ENCODE results near the gene TEAD3. TPM values are rescaled to one million over a fixed set of nuclear protein-coding genes. Genes with fewer than 3 reads are reported as not detected.
A peak's percentile ranks its signal among the peaks of the same experiment; 100 is the strongest.

The TEAD3 gene
- polyA plus RNA-seq, 3 donors: not detected

DNA sequence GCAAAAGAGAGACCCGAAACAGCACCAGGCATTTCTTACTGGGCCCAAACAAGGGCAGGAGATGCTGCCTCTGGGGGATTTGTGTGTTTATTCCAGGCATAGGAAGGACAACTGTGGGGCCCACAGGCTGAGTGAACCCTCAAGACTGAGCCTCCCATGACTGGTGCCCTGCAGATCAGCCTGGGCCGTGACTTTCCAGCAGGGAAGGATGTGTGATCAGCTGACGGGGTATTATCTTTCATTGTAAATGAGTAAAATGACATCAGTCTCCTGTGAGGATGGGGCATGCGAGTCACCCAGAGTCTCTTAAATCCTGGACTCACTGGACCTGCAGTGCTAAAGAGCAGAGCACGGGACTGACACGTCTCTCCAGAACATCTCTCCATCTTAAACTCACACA lies 3.9 kb upstream of the TEAD3 start:
- H4K20me1 ChIP-seq (ENCODE audit: insufficient read depth, low read length): no peaks in the 10 kb centered on the region
- no peak for DNase-seq
- no peak overlapping the region for H3K4me3 ChIP-seq (replicated peaks in 1 of 3; ENCODE audit: low read depth in 2 of 3, low read length in 3 of 3)
- peaks cover 70 to 94% (median 74%) of the 10 kb centered on the region in 3 donors for H3K27me3 Mint-ChIP-seq (ENCODE audit: low read depth in 3 of 3)
- H3K4me3 Mint-ChIP-seq: peak overlapping the region in 1 of 2 donors; percentile 52
- H3K79me2 ChIP-seq (ENCODE audit: insufficient read depth, low read length): no peaks in the 10 kb centered on the region
- no peak overlapping the region for H3K27ac ChIP-seq (ENCODE audit: low read depth in 1 of 2, low read length in 2 of 2)
- WGBS (ENCODE audit: insufficient coverage): 100% methylated on average over 2 of the region's 6 CpGs
- peaks cover 0 to 8% of the 10 kb centered on the region in 2 donors for H3K9me3 ChIP-seq (replicated peaks in 1 of 2; ENCODE audit: control insufficient read depth in 1 of 2, insufficient read depth in 1 of 2, low read length in 2 of 2)
- H3K27me3 ChIP-seq (ENCODE audit: control insufficient read depth in 2 of 2, insufficient read depth in 2 of 2, low read length in 2 of 2): peaks cover 29 to 70% of the 10 kb centered on the region in 2 donors
- H3K27ac Mint-ChIP-seq: no peak overlapping the region
- peaks cover 11 to 14% of the 10 kb centered on the region in 2 donors for H3K4me1 ChIP-seq (ENCODE audit: control insufficient read depth in 1 of 2, insufficient read depth in 2 of 2, low read length in 2 of 2)
- peaks cover 11% of the 10 kb centered on the region for H3K4me1 Mint-ChIP-seq
- H3K9ac ChIP-seq (ENCODE audit: insufficient read depth, low read length, poor library complexity, severe bottlenecking): no peak overlapping the region
- H2AFZ ChIP-seq (ENCODE audit: insufficient read depth, low read depth, low read length, poor library complexity, severe bottlenecking): no peak overlapping the region
- no peaks in the 10 kb centered on the region for H3K36me3 ChIP-seq (replicated peaks in 1 of 2; ENCODE audit: control insufficient read depth in 1 of 2, insufficient read depth in 2 of 2, low read length in 2 of 2)
- TF ChIP-seq, protein P1, sequence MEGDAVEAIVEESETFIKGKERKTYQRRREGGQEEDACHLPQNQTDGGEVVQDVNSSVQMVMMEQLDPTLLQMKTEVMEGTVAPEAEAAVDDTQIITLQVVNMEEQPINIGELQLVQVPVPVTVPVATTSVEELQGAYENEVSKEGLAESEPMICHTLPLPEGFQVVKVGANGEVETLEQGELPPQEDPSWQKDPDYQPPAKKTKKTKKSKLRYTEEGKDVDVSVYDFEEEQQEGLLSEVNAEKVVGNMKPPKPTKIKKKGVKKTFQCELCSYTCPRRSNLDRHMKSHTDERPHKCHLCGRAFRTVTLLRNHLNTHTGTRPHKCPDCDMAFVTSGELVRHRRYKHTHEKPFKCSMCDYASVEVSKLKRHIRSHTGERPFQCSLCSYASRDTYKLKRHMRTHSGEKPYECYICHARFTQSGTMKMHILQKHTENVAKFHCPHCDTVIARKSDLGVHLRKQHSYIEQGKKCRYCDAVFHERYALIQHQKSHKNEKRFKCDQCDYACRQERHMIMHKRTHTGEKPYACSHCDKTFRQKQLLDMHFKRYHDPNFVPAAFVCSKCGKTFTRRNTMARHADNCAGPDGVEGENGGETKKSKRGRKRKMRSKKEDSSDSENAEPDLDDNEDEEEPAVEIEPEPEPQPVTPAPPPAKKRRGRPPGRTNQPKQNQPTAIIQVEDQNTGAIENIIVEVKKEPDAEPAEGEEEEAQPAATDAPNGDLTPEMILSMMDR (IDR thresholded peaks at IDR 0.05): no peak
- H3K36me3 Mint-ChIP-seq: peaks cover 2 to 5% of the 10 kb centered on the region in 2 donors
- intact Hi-C loops (cut with micrococcal nuclease): no loop called here
- no peak overlapping the region for H3K4me2 ChIP-seq (replicated peaks; ENCODE audit: extremely low read depth, low read length, poor library complexity, severe bottlenecking)
- peaks cover 0 to 15% (median 7%) of the 10 kb centered on the region in 7 donors for H3K9me3 Mint-ChIP-seq

DNA sequence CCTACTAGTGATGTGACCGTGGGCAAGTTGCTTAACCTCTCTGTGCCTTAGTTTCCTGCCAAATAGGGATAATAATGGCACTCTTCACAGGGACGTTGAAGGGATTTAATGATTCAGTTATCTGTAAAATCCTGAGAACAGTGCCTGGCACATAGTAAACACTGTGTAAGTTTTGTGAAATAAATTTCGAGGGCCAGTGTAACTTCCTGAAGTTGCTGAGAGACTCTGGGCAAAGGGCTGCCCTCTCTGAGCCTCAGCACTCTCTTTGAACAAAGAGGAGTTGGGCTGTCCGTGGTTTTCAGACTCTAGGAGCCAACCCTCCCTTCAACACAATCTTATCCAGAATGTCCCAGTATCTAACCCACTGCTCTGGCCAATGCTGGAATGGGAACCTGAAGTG lies 2.5 kb upstream of the TEAD3 start:
- Histone ChIP-seq H3K4me3 (replicated peaks in 1 of 3; ENCODE audit: low read depth in 2 of 3, low read length in 3 of 3) (no peak overlapping the region), H3K9ac (ENCODE audit: insufficient read depth, low read length, poor library complexity, severe bottlenecking) (no peak overlapping the region), H2AFZ (ENCODE audit: insufficient read depth, low read depth, low read length, poor library complexity, severe bottlenecking) (no peak overlapping the region), H3K4me1 (ENCODE audit: control insufficient read depth in 1 of 2, insufficient read depth in 2 of 2, low read length in 2 of 2) (peaks cover 19 to 24% of the 10 kb centered on the region in 2 donors), H3K9me3 (replicated peaks in 1 of 2; ENCODE audit: control insufficient read depth in 1 of 2, insufficient read depth in 1 of 2, low read length in 2 of 2) (peaks cover 0 to 13% of the 10 kb centered on the region in 2 donors), H3K79me2 (ENCODE audit: insufficient read depth, low read length) (no peaks in the 10 kb centered on the region), H3K36me3 (replicated peaks in 1 of 2; ENCODE audit: control insufficient read depth in 1 of 2, insufficient read depth in 2 of 2, low read length in 2 of 2) (no peaks in the 10 kb centered on the region), H3K27ac (ENCODE audit: low read depth in 1 of 2, low read length in 2 of 2) (no peak overlapping the region), H3K27me3 (ENCODE audit: control insufficient read depth in 2 of 2, insufficient read depth in 2 of 2, low read length in 2 of 2) (peaks cover 39 to 78% of the 10 kb centered on the region in 2 donors), H3K4me2 (replicated peaks; ENCODE audit: extremely low read depth, low read length, poor library complexity, severe bottlenecking) (no peak overlapping the region), H4K20me1 (ENCODE audit: insufficient read depth, low read length) (peaks cover 6% of the 10 kb centered on the region)
- Mint-ChIP-seq H3K9me3 (peaks cover 0 to 19% (median 8%) of the 10 kb centered on the region in 7 donors), H3K36me3 (peaks cover 2 to 5% of the 10 kb centered on the region in 2 donors), H3K4me3 (peak overlapping the region in 1 of 2 donors; percentile 51), H3K27ac (no peak overlapping the region), H3K27me3 (ENCODE audit: low read depth in 3 of 3) (peaks cover 78 to 95% (median 80%) of the 10 kb centered on the region in 3 donors), H3K4me1 (peaks cover 20% of the 10 kb centered on the region)
- intact Hi-C loops (cut with micrococcal nuclease): no loop called here
- TF ChIP-seq, protein P1 (IDR thresholded peaks at IDR 0.05): no peak
- no peak for DNase-seq
- WGBS (ENCODE audit: insufficient coverage): 83% methylated on average over 1 of the region's 4 CpGs
